Astrocyte (in vitro differentiated cells and primary cell): ENCODE results near the gene C6orf62. TPM values are rescaled to one million over a fixed set of nuclear protein-coding genes. Genes with fewer than 3 reads are reported as not detected.

Experiments
- DNase-seq: peaks from one replicate; pipeline ENCODE4 v3.0.0-alpha.2; 2010; ENCODE audit warnings: low read depth
- FAIRE-seq: peaks from 2 replicates; lab custom pipeline; 2011; peaks lifted over from hg19 to GRCh38; lab: Jason Lieb, UNC
- H2AFZ ChIP-seq: 2 replicates; pipeline ENCODE4 v1.6.0; 2012; ENCODE audit warnings: low read depth, low read length, inconsistent platforms
- H3K27ac ChIP-seq: 2 replicates; pipeline ENCODE4 v1.5.1; 2011; ENCODE audit warnings: low read depth, low read length, inconsistent platforms
- H3K27me3 ChIP-seq: 2 replicates; pipeline ENCODE4 v1.6.0; 2011; ENCODE audit warnings: low read length, inconsistent platforms; ENCODE audit not compliant: insufficient read depth
- H3K36me3 ChIP-seq: 2 replicates; pipeline ENCODE4 v1.5.1; 2011; ENCODE audit warnings: low read length, inconsistent platforms; ENCODE audit not compliant: insufficient read depth
- H3K4me1 ChIP-seq: 2 replicates; pipeline ENCODE4 v1.5.1; 2011; ENCODE audit warnings: low read length, inconsistent platforms; ENCODE audit not compliant: insufficient read depth
- H3K4me2 ChIP-seq: 2 replicates; pipeline ENCODE4 v1.6.0; 2012; ENCODE audit warnings: low read length, inconsistent platforms
- H3K4me3 ChIP-seq: 2 replicates; pipeline ENCODE4 v1.5.1; 2011; ENCODE audit warnings: low read depth, mild to moderate bottlenecking, low read length, inconsistent platforms; ENCODE audit not compliant: insufficient read depth
- H3K79me2 ChIP-seq: 2 replicates; pipeline ENCODE4 v1.6.0; 2012; ENCODE audit warnings: mild to moderate bottlenecking, low read length, inconsistent platforms; ENCODE audit not compliant: insufficient read depth
- H3K9ac ChIP-seq: 2 replicates; pipeline ENCODE4 v1.6.0; 2012; ENCODE audit warnings: mild to moderate bottlenecking, low read length, inconsistent platforms
- H3K9me3 ChIP-seq: 2 replicates; pipeline ENCODE4 v1.5.1; 2012; ENCODE audit warnings: low read depth, mild to moderate bottlenecking, low read length, inconsistent platforms; ENCODE audit not compliant: insufficient read depth
- H4K20me1 ChIP-seq: 2 replicates; pipeline ENCODE4 v1.6.0; 2012; ENCODE audit warnings: low read length, inconsistent platforms; ENCODE audit not compliant: insufficient read depth
- H3K27ac Mint-ChIP-seq: one replicate; pipeline ENCODE4 v1.8.0; 2021; ENCODE audit warnings: mild to moderate bottlenecking, mixed read lengths; ENCODE audit not compliant: unreplicated experiment
- H3K27me3 Mint-ChIP-seq: one replicate; pipeline ENCODE4 v1.8.0; 2021; ENCODE audit warnings: low read depth, mixed read lengths; ENCODE audit not compliant: unreplicated experiment
- H3K36me3 Mint-ChIP-seq: one replicate; pipeline ENCODE4 v1.8.0; 2021; ENCODE audit warnings: low read depth, mixed read lengths; ENCODE audit not compliant: unreplicated experiment
- H3K4me1 Mint-ChIP-seq: one replicate; pipeline ENCODE4 v1.8.0; 2021; ENCODE audit warnings: low read depth, mixed read lengths; ENCODE audit not compliant: unreplicated experiment
- H3K4me3 Mint-ChIP-seq: one replicate; pipeline ENCODE4 v1.8.0; 2021; ENCODE audit warnings: mild to moderate bottlenecking, moderate library complexity, mixed read lengths; ENCODE audit not compliant: unreplicated experiment
- H3K9me3 Mint-ChIP-seq: one replicate; pipeline ENCODE4 v1.8.0; 2021; ENCODE audit warnings: mild to moderate bottlenecking, mixed read lengths; ENCODE audit not compliant: unreplicated experiment
- EZH2 ChIP-seq: IDR thresholded peaks from 2 replicates; pipeline ENCODE4 v1.6.1; 2012; ENCODE audit warnings: mild to moderate bottlenecking, low read length, inconsistent platforms; ENCODE audit not compliant: insufficient read depth
- total RNA-seq: library from RNA; stranded (reverse); gene quantifications from 2 replicates; pipeline ENCODE4 v1.2.1, GENCODE V29; 2021
- TF ChIP-seq, protein P1 (sequence below): IDR thresholded peaks from 2 replicates; pipeline ENCODE4 v1.5.1; 2011; ENCODE audit warnings: low read depth, mild to moderate bottlenecking, inconsistent platforms, low read length, moderate library complexity; ENCODE audit not compliant: insufficient read depth

Gene C6orf62
- total RNA-seq, 1 donor from 2014 or later, result 162 TPM

DNA sequence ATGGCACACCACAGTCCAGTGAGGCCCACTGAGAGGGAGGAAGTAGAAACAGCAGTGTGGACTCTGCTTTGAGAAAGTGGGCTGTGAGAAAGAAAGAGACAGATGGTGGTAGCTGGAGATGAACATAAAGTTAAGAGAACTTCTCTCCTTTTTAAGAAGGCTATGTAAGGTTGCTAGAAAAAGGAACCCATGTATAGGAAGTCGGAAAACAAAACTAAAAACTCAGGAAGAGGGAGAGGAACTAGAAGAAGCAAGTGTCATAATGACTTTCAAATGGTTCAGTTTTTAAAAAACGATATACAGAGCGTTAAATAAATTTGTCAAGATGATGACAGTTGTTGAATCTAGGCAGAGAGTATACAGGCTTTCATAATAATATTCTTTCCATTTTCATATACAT, 30.3 kb upstream of the C6orf62 start:
- Mint-ChIP-seq H3K9me3 (no peaks in the 10 kb centered on the region), H3K4me3 (no peak overlapping the region), H3K27me3 (no peaks in the 10 kb centered on the region), H3K36me3 (no peaks in the 10 kb centered on the region), H3K27ac (no peak overlapping the region), H3K4me1 (no peaks in the 10 kb centered on the region)
- H3K9ac ChIP-seq, result no peak overlapping the region
- no peaks in the 10 kb centered on the region for H3K9me3 ChIP-seq
- no peak overlapping the region for H2AFZ ChIP-seq
- FAIRE-seq (no peak), DNase-seq (no peak)
- H3K36me3 ChIP-seq, result no peaks in the 10 kb centered on the region
- H3K27me3 ChIP-seq, result no peaks in the 10 kb centered on the region
- no peak overlapping the region for H3K4me2 ChIP-seq
- no peaks in the 10 kb centered on the region for H4K20me1 ChIP-seq
- H3K79me2 ChIP-seq, result no peaks in the 10 kb centered on the region
- H3K27ac ChIP-seq, result no peak overlapping the region
- TF ChIP-seq, protein P1, sequence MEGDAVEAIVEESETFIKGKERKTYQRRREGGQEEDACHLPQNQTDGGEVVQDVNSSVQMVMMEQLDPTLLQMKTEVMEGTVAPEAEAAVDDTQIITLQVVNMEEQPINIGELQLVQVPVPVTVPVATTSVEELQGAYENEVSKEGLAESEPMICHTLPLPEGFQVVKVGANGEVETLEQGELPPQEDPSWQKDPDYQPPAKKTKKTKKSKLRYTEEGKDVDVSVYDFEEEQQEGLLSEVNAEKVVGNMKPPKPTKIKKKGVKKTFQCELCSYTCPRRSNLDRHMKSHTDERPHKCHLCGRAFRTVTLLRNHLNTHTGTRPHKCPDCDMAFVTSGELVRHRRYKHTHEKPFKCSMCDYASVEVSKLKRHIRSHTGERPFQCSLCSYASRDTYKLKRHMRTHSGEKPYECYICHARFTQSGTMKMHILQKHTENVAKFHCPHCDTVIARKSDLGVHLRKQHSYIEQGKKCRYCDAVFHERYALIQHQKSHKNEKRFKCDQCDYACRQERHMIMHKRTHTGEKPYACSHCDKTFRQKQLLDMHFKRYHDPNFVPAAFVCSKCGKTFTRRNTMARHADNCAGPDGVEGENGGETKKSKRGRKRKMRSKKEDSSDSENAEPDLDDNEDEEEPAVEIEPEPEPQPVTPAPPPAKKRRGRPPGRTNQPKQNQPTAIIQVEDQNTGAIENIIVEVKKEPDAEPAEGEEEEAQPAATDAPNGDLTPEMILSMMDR, result no peak
- no peak for TF ChIP-seq EZH2
- H3K4me3 ChIP-seq, result no peak overlapping the region
- no peaks in the 10 kb centered on the region for H3K4me1 ChIP-seq

DNA sequence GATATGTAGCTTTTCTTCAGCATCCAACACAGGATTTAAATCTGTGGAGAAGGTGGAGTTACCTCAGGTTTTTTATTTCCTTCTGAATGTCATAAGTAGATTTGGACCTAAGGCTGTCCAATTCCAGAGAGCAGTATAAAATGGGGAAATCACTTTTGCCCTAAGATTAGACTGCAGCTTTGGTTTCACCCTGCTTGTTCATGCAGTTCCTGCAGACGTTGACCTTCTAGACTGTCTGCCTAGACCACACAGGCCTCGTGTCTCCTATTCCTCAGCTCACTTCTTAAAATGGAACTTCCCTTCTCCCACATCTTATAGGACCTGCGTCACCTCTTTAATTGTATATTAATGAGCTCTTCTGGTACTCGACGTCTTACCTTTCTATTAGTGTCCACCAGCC, 26.0 kb upstream of the C6orf62 start:
- Histone ChIP-seq H3K9me3 (no peaks in the 10 kb centered on the region), H4K20me1 (no peaks in the 10 kb centered on the region), H3K4me1 (peaks cover 24% of the 10 kb centered on the region), H3K9ac (no peak overlapping the region), H3K27ac (no peak overlapping the region), H3K36me3 (no peaks in the 10 kb centered on the region), H2AFZ (no peak overlapping the region), H3K4me3 (no peak overlapping the region), H3K79me2 (no peaks in the 10 kb centered on the region), H3K4me2 (no peak overlapping the region), H3K27me3 (no peaks in the 10 kb centered on the region)
- Mint-ChIP-seq H3K27me3 (no peaks in the 10 kb centered on the region), H3K36me3 (no peaks in the 10 kb centered on the region), H3K9me3 (no peaks in the 10 kb centered on the region), H3K4me3 (no peak overlapping the region), H3K27ac (no peak overlapping the region), H3K4me1 (peaks cover 20% of the 10 kb centered on the region)
- no peak for FAIRE-seq
- TF ChIP-seq, protein P1, result no peak
- no peak for TF ChIP-seq EZH2
- no peak for DNase-seq

DNA sequence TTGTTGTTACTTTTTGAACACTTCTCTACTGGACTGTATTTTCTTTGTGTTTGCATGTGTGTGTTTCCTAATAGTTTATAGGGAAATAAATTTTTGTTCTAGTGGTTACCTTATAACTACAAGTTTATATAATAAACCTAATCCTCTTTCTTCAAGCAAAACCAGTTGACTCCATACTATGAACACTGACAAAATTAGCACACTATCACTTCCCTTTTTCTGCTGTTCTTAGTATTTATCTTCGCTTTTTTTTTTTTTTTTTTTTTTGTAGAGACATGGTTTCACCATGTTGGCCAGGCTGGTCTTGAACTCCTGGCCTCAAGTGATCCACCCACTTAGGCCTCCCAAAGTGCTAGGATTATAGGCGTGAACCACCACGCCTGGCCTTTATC, 25.0 kb upstream of the C6orf62 start:
- peak overlapping the region; percentile 23 for H3K4me3 Mint-ChIP-seq
- H3K4me2 ChIP-seq, result peak overlapping the region; percentile 88
- no peak overlapping the region for H3K4me3 ChIP-seq
- H3K36me3 Mint-ChIP-seq, result no peaks in the 10 kb centered on the region
- no peak overlapping the region for H2AFZ ChIP-seq
- no peaks in the 10 kb centered on the region for H3K36me3 ChIP-seq
- H3K79me2 ChIP-seq, result no peaks in the 10 kb centered on the region
- peak overlapping the region; percentile 99 for H3K27ac ChIP-seq
- no peaks in the 10 kb centered on the region for H3K27me3 ChIP-seq
- peak overlapping the region; percentile 85 for H3K9ac ChIP-seq
- no peaks in the 10 kb centered on the region for H3K27me3 Mint-ChIP-seq
- no peaks in the 10 kb centered on the region for H4K20me1 ChIP-seq
- TF ChIP-seq EZH2, result no peak
- TF ChIP-seq, protein P1, result no peak
- FAIRE-seq (no peak), DNase-seq (no peak)
- H3K27ac Mint-ChIP-seq, result peak overlapping the region; percentile 84
- H3K9me3 ChIP-seq, result no peaks in the 10 kb centered on the region
- H3K4me1 Mint-ChIP-seq, result peaks cover 20% of the 10 kb centered on the region
- no peaks in the 10 kb centered on the region for H3K9me3 Mint-ChIP-seq
- peaks cover 24% of the 10 kb centered on the region for H3K4me1 ChIP-seq
